Chondrocyte (in vitro differentiated cells): Measurements from ENCODE around the gene CFAP157. TPM values are rescaled to one million over a fixed set of nuclear protein-coding genes. Genes with fewer than 3 reads are reported as not detected.

ENCODE experiments used
- DNase-seq: peaks from one replicate; pipeline ENCODE4 v3.0.0; 2021; ENCODE audit warnings: mixed read lengths, low spot score
- H3K27ac Mint-ChIP-seq: one replicate; pipeline ENCODE4 v1.8.0; 2021; ENCODE audit warnings: mild to moderate bottlenecking, moderate library complexity, mixed read lengths; ENCODE audit not compliant: unreplicated experiment
- H3K27me3 Mint-ChIP-seq: 2 replicates; pipeline ENCODE4 v1.8.0; 2021; ENCODE audit warnings: low read depth, mixed read lengths
- H3K36me3 Mint-ChIP-seq: 2 replicates; pipeline ENCODE4 v1.8.0; 2021; ENCODE audit warnings: low read depth, mixed read lengths
- H3K4me1 Mint-ChIP-seq: 2 replicates; pipeline ENCODE4 v1.8.0; 2021; ENCODE audit warnings: low read depth, mild to moderate bottlenecking, mixed read lengths
- H3K4me3 Mint-ChIP-seq: one replicate; pipeline ENCODE4 v1.8.0; 2021; ENCODE audit warnings: mild to moderate bottlenecking, moderate library complexity, mixed read lengths; ENCODE audit not compliant: unreplicated experiment
- H3K9me3 Mint-ChIP-seq: 2 replicates; pipeline ENCODE4 v1.8.0; 2021; ENCODE audit warnings: low read depth, mixed read lengths
- total RNA-seq: library from RNA; stranded (reverse); gene quantifications from 3 replicates; pipeline ENCODE4 v1.2.1, GENCODE V29; 2021
- TF ChIP-seq, protein P1 (sequence below): fragments of 200-600 bp; sonication (generic); IDR thresholded peaks from 2 replicates; pipeline ENCODE4 v1.5.0; 2021; ENCODE audit warnings: antibody characterized with exemption, mild to moderate bottlenecking, moderate library complexity

Gene CFAP157
- total RNA-seq, 1 donor from 2014 or later: not detected

DNA sequence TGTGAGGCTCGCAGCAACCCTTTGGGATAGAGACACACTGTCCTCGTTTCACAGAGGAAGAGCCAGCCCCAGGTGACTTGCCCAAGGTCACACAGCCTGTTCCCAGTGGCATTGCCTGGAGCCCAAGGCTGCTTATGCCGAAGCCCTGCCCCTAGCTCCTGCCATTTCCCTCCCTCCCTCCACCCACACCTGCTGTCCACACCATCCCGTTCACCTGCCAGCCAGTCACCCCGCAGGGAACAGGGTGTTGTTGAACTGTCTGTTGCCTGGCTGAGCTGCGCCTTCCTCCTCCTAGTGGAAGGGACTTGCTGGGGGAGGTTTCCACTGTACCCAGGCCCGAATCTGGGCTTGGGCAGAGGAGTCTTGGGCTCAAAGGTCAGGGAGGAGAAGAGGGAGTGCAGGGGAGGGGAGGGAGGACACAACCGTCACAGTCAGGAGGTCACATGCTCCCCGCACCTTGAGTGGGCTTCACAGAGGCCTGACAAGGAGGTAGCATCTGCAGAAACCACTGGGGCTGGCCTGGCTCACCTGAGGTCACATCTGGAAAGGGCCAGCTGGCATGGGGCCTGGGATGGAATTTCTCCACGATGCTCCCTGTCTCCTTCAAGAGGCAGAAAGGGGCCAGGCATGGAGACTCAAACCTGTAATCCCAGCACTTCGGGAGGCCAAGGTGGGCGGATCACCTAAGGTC, 15.4 kb downstream of the CFAP157 start:
- Mint-ChIP-seq H3K27ac (no peak overlapping the region), H3K27me3 (no peaks in the 10 kb centered on the region), H3K4me3 (no peak overlapping the region), H3K36me3 (no peaks in the 10 kb centered on the region), H3K9me3 (no peaks in the 10 kb centered on the region), H3K4me1 (peaks cover 3% of the 10 kb centered on the region)
- TF ChIP-seq, protein P1, sequence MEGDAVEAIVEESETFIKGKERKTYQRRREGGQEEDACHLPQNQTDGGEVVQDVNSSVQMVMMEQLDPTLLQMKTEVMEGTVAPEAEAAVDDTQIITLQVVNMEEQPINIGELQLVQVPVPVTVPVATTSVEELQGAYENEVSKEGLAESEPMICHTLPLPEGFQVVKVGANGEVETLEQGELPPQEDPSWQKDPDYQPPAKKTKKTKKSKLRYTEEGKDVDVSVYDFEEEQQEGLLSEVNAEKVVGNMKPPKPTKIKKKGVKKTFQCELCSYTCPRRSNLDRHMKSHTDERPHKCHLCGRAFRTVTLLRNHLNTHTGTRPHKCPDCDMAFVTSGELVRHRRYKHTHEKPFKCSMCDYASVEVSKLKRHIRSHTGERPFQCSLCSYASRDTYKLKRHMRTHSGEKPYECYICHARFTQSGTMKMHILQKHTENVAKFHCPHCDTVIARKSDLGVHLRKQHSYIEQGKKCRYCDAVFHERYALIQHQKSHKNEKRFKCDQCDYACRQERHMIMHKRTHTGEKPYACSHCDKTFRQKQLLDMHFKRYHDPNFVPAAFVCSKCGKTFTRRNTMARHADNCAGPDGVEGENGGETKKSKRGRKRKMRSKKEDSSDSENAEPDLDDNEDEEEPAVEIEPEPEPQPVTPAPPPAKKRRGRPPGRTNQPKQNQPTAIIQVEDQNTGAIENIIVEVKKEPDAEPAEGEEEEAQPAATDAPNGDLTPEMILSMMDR: no peak
- no peak for DNase-seq

DNA sequence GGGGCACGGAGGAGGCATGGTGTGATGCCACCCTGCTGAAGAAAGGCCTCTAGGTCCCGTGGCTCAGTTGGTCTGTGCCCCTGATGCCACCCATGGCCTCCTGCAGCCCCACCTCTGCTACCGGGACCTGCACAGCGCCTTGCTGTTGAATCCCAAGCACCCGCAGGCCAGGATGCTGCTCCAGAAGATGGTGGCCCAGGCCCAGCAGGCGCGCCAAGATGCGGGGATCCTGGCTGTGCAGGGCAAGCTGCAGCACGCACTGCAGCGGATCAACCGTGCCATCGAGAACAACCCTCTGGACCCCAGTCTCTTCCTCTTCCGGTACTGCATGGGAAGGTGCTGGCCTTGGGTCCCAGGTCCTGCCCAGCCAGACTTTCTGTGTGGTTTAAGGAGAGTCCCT, 16.2 kb downstream of the CFAP157 start:
- TF ChIP-seq, protein P1: no peak
- Mint-ChIP-seq H3K27ac (no peak overlapping the region), H3K9me3 (no peaks in the 10 kb centered on the region), H3K27me3 (no peaks in the 10 kb centered on the region), H3K36me3 (no peaks in the 10 kb centered on the region), H3K4me1 (peaks cover 3% of the 10 kb centered on the region), H3K4me3 (no peak overlapping the region)
- no peak for DNase-seq

DNA sequence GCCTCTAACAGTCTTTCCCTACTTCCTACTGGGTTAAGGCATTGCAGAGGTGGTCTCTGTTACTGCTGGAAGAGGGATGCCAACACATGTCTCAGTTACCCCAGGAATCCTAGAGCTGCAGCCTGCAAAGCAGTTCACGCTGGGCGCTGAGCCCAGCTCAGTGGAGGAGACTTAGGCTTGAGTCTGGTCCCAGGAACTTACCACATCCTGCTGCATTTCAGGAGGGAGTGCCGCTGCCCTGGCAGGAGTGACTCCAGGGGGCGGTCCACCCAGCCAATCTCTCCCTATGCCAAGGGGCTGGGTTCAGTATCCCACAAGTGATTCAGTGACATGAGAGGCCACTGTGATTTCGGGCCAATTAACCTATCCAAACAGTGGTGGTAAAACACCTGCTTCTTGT, 16.7 kb downstream of the CFAP157 start:
- no peaks in the 10 kb centered on the region for H3K9me3 Mint-ChIP-seq
- DNase-seq: no peak
- H3K36me3 Mint-ChIP-seq: no peaks in the 10 kb centered on the region

DNA sequence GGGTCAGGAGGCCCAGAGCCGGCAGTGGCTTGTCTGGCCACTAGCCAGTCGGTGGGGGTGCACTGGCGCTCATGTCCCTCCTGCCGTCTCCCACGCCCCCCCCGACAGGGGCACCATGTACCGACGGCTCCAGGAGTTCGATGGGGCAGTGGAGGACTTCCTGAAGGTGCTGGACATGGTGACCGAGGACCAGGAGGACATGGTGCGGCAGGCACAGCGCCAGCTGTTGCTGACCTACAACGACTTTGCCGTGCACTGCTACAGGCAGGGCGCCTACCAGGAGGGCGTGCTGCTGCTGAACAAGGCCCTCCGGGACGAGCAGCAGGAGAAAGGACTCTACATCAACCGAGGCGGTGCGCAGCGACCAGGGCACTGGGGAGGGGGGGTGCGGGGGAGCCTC, 17.2 kb downstream of the CFAP157 start:
- H3K27ac Mint-ChIP-seq: no peak overlapping the region

More for the DNA sequence above, 16.7 kb downstream of the CFAP157 start:
- Mint-ChIP-seq H3K27ac (no peak overlapping the region), H3K27me3 (no peaks in the 10 kb centered on the region), H3K4me1 (peaks cover 3% of the 10 kb centered on the region), H3K4me3 (no peak overlapping the region)
- TF ChIP-seq, protein P1: no peak

DNA sequence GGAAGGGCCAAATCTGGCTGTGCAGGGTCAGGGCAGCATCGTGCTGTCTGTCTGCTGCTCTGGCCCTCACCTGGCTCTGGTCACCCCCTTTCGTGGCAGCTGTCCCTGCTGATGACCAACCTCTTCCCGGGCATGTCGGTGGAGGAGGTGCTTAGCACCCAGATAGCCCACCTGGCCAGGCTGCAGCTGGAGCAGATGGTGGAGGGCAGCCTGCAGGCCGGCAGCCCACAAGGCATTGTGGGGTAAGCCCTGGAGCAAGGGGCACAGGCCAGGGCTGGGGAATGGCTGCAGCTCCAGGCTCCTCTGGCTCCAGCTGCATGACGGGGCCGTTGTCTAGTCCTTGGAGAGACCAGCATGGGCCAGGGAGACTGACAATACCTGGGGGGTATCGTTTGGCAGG, 20.1 kb downstream of the CFAP157 start:
- H3K27ac Mint-ChIP-seq: no peak overlapping the region
- TF ChIP-seq, protein P1: no peak
- DNase-seq: no peak
- no peaks in the 10 kb centered on the region for H3K4me1 Mint-ChIP-seq
- H3K36me3 Mint-ChIP-seq: peaks cover 1% of the 10 kb centered on the region
- H3K9me3 Mint-ChIP-seq: no peaks in the 10 kb centered on the region
- no peaks in the 10 kb centered on the region for H3K27me3 Mint-ChIP-seq
- H3K4me3 Mint-ChIP-seq: no peak overlapping the region

More for the DNA sequence above, 17.2 kb downstream of the CFAP157 start:
- Mint-ChIP-seq H3K36me3 (no peaks in the 10 kb centered on the region), H3K4me1 (peaks cover 3% of the 10 kb centered on the region), H3K27me3 (no peaks in the 10 kb centered on the region), H3K9me3 (no peaks in the 10 kb centered on the region), H3K4me3 (no peak overlapping the region)
- DNase-seq: peak; percentile 85
- TF ChIP-seq, protein P1: no peak
